CD4-positive, alpha-beta T cell treated with Interleukin-1 beta for 1 hour (primary cell): ENCODE measurements around the gene GIMAP2.
A peak's percentile ranks its signal among the peaks of the same experiment; 100 is the strongest.
"Not testable (repeated sequence)": the region's sequence is repeated elsewhere in the genome, so short reads cannot be mapped to it uniquely, and the experiment has no call there.

Experiments used
- DNase-seq, 2 donors: peaks; one replicate each; pipeline ENCODE4 v3.0.0-alpha.2; 2020 to 2022

The GIMAP2 gene

GRCh38 chr7:150685219-150686029 is at the start of gene GIMAP2:
GIMAP2 (plus strand) TSS chr7:150685706; CDS start chr7:150687060, 1,354 bp downstream.
- peak; percentile 25 to 66 for DNase-seq

- DNase-seq, result no peak
Measured at GRCh38 chr7:150641854-150642253, 43.7 kb upstream of the GIMAP2 start.

GRCh38 chr7:150642926-150643325 is 42.6 kb upstream of the GIMAP2 start:
- no peak for DNase-seq

GRCh38 chr7:150645259-150646020 is 40.1 kb upstream of the GIMAP2 start:
- DNase-seq, result no peak

- DNase-seq, result peak in 1 of 2 donors; percentile 50
Measured at GRCh38 chr7:150648353-150649079, 37.0 kb upstream of the GIMAP2 start.

- DNase-seq, result no peak
Measured at GRCh38 chr7:150649080-150649385, 36.5 kb upstream of the GIMAP2 start.

GRCh38 chr7:150654692-150655091 is 30.8 kb upstream of the GIMAP2 start:
- DNase-seq, result no peak

- no peak for DNase-seq
Measured at GRCh38 chr7:150656047-150656446, 29.5 kb upstream of the GIMAP2 start.

- no peak for DNase-seq
Measured at GRCh38 chr7:150657526-150657925, 28.0 kb upstream of the GIMAP2 start.

- DNase-seq, result no peak
Measured at GRCh38 chr7:150660939-150661613, 24.4 kb upstream of the GIMAP2 start.

GRCh38 chr7:150662821-150663220 is 22.7 kb upstream of the GIMAP2 start:
- not testable (repeated sequence) for DNase-seq

GRCh38 chr7:150663802-150664494 is 21.6 kb upstream of the GIMAP2 start:
- DNase-seq, result peak; percentile 39 to 58

- no peak for DNase-seq
Measured at GRCh38 chr7:150665089-150665748, 20.3 kb upstream of the GIMAP2 start.

GRCh38 chr7:150665896-150666295 is 19.6 kb upstream of the GIMAP2 start:
- DNase-seq, result peak; percentile 40 to 59

GRCh38 chr7:150666412-150666811 is 19.1 kb upstream of the GIMAP2 start:
- DNase-seq, result no peak

- peak; percentile 60 to 81 for DNase-seq
Measured at GRCh38 chr7:150668472-150668911, 17.0 kb upstream of the GIMAP2 start.

GRCh38 chr7:150668977-150669376 is 16.5 kb upstream of the GIMAP2 start:
- DNase-seq, result no peak

- DNase-seq, result not testable (repeated sequence)
Measured at GRCh38 chr7:150671798-150672585, 13.5 kb upstream of the GIMAP2 start.

GRCh38 chr7:150675714-150676113 is 9.8 kb upstream of the GIMAP2 start:
- DNase-seq, result no peak

- not testable (repeated sequence) for DNase-seq
Measured at GRCh38 chr7:150676276-150676675, 9.2 kb upstream of the GIMAP2 start.

- peak; percentile 47 to 72 for DNase-seq
Measured at GRCh38 chr7:150676854-150677253, 8.7 kb upstream of the GIMAP2 start.
